Ecto neural progenitor cell (in vitro differentiated cells): ENCODE results near the gene SYT14.
A peak's percentile ranks its signal among the peaks of the same experiment; 100 is the strongest.
"Not testable (repeated sequence)": the region's sequence is repeated elsewhere in the genome, so short reads cannot be mapped to it uniquely, and the experiment has no call there.

Source experiments
- DNase-seq: peaks from one replicate; pipeline ENCODE4 v3.0.0-alpha.2; 2018; ENCODE audit warnings: low spot score

Gene SYT14

GRCh38 chr1:210117681-210118170 lies 179.7 kb downstream of the SYT14 start:
- DNase-seq, result no peak

DNA sequence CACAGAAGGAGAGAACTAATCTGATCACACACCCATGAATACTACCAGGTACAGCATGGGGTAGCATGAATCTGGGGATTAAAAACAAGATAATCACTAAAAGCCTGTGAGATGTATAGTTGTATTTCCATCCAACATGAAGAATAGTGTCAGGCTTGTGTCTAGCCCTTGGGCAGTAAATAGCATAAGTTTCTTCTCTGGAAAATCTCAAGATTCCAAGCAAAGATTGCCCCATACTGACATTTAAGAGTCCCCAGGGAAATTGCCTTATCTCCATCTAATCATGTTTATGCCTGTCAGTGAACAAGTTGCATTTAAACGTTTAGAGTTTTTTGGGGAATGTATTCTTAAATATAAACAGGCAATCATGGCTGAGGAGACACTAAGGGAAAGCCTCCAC lies 185.4 kb downstream of the SYT14 start:
- no peak for DNase-seq

DNA sequence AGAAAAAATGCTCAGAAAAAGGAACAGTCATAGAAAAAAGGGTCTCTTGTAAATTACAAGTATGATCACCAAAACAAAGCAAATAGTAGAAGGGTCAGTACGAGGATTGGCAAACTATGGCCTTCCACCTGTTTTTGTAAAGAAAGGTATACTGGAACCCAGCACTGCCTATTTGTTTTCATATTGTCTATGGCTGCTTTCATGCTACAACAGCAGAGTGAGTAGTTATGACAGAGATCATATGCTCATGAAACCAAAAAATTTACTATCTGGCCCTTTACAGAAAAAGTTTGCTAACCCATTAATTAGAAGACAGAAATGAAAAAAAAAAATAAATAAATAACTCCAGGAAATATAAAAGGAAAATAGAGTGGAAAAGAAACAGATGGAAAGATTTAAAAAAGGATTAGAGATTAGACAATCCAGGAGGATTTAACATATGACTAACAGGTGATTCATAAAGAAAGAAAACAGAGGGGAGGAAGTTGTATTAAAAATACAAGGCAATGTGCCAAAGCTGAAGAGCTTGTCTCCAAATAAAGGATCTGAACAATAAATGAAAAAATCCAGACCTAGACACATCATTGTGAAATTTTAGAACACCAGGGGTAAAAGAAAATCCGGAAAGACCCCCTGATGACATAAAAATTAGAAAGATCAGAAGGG lies 186.0 kb downstream of the SYT14 start:
- DNase-seq, result no peak

DNA sequence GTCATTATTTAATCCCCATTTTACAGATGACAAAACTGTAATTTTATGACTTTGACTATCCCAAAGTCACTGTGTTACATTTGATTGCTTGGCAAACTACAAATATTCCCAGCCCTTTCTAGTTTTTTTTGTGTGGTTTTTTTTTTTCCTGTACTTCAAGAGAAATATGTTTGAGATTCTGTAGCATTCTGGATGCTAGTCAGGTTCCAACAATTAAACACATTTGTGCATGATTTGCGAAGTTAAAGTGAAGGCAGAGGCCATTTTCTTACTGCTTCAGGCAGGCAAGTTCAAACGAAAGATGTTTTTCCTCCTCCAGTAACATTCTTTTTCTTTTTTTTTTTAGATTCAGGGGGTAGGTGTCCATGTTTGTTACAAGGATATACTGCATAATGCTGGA lies 186.7 kb downstream of the SYT14 start:
- DNase-seq, result no peak

- DNase-seq, result no peak
These were observed 187.1 kb downstream of the SYT14 start for GRCh38 chr1:210125143-210125542.

DNA sequence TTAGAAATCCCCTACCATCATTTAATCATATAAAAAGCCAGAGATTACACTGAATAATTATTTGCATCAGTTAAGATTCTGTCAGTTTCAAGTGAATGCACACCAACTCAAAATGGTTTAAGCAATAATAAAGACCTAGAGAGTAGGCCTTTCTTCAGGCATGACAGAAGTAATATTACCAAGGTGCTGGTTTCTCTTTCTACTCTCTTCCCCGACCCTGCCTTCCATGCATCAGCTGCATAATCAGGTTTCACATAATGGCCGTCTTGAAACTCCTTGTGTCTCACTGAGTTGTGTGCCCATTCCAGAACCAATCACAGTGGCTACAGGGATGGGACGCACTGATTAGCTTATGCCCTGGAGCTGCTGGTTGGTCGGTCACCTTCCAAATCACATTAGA lies 191.1 kb downstream of the SYT14 start:
- DNase-seq, result no peak

GRCh38 chr1:210129759-210130158 lies 191.7 kb downstream of the SYT14 start:
- no peak for DNase-seq

GRCh38 chr1:210132582-210132981 lies 194.6 kb downstream of the SYT14 start:
- DNase-seq, result no peak

- peak; percentile 55 for DNase-seq
These were observed 205.5 kb downstream of the SYT14 start for GRCh38 chr1:210143465-210144062.

GRCh38 chr1:210144736-210145135 lies 206.7 kb downstream of the SYT14 start:
- no peak for DNase-seq

- no peak for DNase-seq
These were observed 213.1 kb downstream of the SYT14 start for GRCh38 chr1:210151052-210151672.

DNA sequence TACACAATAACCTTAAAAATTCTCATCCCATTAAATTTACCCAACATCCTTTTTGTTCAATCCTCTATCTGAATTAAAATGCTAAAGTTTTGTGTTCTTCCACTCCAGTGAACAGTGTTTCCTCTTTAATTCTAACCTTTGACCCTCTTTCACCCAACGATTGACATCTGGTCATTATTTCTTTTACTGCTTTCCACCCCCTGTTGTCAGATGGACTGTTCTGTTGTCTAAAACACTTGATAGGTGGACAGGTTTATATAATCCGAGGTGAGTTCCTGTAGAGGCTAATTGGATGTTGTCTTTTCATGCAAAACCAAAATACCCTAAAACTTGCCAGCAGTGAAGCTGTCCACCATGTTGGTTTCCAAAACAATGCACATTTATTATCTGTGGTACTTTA lies 221.2 kb downstream of the SYT14 start:
- DNase-seq, result no peak

DNA sequence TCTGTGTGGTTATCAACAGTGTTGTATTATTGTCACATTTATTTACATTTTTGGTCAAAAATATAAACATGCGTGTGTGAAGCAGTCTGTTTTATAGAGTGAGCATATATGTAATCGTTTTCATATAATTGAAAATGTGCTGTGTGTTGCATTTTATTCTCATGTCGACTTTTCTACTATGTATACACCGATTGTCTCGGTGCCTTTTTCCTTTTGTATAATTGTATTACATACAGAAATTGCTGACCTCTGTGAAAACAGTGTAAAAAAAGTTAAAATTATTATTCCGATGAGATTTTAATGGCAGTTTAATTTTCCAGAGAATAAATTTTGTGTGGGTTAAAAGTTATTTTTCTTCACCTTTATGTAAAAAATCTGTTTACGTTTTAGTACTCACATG lies 232.2 kb downstream of the SYT14 start:
- no peak for DNase-seq

DNA sequence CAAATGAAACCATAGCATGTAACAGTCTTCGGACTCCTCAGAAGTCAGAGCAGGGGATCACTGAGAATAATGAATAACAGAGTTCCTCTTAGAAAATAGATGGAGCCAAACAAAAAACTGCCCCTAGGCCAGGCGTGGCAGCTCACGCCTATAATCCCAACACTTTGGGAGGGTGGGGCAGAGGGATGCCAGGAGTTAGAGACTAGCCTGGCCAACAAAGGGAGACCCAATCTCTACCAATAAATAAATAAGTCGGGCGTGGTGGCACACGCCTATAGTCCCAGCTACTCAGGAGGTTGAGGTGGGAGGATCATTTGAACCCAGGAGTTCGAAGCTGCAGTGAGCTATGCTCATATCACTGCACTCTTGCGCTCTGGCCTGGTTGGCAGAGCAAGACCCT lies 236.1 kb downstream of the SYT14 start:
- no peak for DNase-seq

DNA sequence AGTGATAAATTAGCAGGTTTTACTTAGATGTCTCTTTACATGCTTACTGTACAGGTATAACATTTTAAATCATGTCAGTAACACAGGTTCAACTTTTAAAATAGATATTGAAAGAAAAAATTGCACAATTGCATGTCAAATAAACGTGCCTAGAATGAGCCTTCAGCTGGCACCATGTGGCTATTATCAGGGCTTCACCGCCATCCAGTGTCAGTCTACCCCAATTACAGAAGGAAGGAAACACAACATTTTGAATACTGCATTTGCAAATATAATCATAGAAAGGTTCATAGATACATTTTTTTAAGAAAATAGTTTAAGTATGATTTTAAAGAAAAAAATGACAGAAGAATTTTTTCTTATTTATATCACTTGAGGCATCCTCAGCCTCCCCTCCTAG lies 247.0 kb downstream of the SYT14 start:
- no peak for DNase-seq

GRCh38 chr1:210187849-210188606 lies 250.0 kb downstream of the SYT14 start:
- DNase-seq, result not testable (repeated sequence)

DNA sequence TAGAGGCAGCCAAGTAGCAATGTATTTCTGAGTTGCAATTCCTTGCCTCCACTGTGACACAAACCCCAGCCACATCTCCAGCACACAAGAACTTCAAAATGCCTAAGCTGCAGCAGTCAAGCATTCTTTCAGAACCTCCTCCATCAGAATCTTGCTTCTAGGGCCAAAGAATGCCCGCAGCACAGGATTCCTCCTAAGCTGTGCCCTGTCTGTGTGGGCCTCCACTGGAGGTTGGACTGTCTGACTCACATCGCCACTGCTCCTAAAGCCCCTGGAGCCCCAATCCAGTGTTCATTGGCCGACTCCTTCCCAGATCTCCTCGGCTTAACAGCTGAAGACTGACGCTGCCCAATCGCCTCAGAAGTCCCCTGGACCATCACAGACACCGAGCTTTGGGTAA lies 251.4 kb downstream of the SYT14 start:
- no peak for DNase-seq

GRCh38 chr1:210195635-210196160 lies 257.7 kb downstream of the SYT14 start:
- DNase-seq, result no peak

GRCh38 chr1:210196266-210196665 lies 258.2 kb downstream of the SYT14 start:
- DNase-seq, result not testable (repeated sequence)

DNA sequence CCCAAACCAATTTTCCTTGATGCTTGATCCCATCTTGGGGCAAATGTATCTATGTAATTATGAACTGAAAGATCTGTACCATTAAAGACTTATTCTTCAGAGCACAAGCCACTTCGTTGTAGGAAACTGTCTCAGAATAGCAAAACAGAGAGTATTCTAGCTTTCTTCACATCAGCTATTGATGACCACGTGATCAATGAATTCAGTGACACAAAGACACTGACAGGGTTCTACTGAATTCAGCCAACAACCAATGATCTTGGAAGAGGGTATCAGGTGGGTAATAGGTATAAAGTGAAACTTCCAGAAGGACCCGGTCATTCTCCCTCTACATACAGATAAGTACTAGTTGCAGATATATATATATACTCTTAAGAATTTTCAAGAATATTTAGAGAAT lies 260.8 kb downstream of the SYT14 start:
- no peak for DNase-seq

- no peak for DNase-seq
These were observed 262.2 kb downstream of the SYT14 start for GRCh38 chr1:210200124-210200736.

- no peak for DNase-seq
These were observed 263.7 kb downstream of the SYT14 start for GRCh38 chr1:210201681-210202080.
